NCI-H2107 treated with DMSO at 0.1 percent for 48 hours (cell line): ENCODE measurements around the gene TBL1Y.
"Not testable (repeated sequence)": the region's sequence is repeated elsewhere in the genome, so short reads cannot be mapped to it uniquely, and the experiment has no call there.

Experiments
- DNase-seq: peaks from one replicate; lab custom pipeline; 2025; ENCODE audit not compliant: unreplicated experiment; lab: John Stamatoyannopoulos, UW

The TBL1Y gene

DNA sequence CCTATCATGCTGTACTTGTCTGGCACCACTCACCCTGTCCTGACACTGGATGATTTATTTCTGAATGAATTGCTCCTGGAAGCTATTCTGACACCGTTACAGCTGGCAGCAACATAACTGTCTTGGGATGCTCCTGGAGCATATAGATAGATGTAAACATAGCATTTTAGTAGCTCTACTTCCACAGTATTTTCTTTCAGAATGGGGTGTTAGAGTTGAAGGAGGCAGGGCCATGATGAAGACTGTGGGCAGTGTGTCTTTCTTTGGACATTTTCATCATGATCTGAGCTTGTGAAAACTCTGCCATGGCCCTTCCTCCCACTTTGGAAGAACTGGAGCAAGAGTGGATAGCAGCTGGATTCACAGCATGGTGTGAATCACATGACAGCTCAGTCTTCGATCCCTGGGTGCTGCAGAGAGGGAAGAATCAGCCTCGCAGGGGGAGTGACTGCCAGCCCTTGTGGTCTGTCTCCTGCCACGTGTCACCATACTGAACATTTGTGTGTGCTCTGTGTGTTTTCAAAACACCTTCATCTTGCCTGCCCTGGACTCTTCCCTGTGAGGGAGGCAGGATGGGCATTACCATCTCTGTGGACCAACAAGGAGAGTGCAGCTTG, 61.9 kb downstream of the TBL1Y start:
- no peak for DNase-seq

- DNase-seq: no peak
Observed at GRCh38 chrY:6974971-6975370, 64.5 kb downstream of the TBL1Y start.

- no peak for DNase-seq
Observed at GRCh38 chrY:6977783-6978182, 67.3 kb downstream of the TBL1Y start.

DNA sequence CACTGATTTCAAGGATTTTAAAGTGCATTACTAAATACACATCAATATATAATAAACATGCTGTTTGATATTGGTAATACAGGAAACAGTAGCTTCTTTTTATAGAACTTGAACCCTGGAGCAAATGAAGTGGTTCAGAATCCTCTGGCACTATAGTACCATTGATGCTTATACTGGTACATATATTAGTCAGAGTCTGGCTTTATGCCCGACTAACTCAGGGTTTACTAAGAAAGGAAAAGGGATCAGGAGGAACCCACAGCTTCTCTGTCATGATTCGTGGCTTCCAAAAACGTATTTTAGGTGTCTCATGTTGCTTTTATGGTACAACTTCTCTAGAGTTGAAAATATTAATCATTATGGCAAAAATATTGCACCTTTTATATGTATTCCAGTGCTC, 72.7 kb downstream of the TBL1Y start:
- no peak for DNase-seq

DNA sequence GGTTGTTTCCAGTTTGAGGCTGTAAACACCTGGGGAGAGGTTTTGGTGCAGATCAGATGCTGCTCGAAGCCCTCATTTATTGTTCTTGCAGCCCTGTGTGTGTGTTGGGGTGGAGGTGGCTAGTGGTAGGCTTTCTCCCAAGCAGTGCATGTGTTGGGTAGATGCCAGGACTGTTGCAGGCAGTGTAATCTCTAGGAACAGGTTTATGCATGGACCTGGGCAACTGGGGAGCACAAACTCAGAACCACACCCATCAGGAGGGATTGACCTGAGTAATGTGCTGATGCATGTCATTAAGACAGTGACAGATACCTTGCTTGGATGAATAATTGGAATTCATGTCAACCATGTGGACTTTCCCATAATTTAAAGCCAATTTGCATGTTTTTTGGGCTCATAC, 77.3 kb downstream of the TBL1Y start:
- DNase-seq: no peak

GRCh38 chrY:6989886-6990620, 79.6 kb downstream of the TBL1Y start:
- no peak for DNase-seq

DNA sequence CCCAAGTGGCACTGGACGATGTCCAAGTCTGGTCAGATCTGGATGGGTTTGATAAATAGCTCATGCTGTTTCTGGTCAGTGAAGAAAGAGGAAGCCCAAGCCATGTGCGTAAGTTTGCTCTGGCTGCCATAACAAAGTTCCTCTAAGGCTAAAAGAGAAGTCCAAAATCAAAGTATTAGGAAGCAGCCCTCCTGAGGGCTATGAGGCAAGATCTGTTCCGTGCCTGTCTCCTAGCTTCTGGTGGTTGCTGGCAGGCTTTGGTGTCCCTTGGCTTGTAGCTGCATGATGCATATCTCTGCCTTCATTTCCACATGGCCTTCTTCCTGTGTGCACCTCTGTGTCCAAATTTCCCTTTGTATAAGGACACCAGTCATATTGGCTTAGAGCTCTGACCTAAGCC, 81.5 kb downstream of the TBL1Y start:
- DNase-seq: no peak

DNA sequence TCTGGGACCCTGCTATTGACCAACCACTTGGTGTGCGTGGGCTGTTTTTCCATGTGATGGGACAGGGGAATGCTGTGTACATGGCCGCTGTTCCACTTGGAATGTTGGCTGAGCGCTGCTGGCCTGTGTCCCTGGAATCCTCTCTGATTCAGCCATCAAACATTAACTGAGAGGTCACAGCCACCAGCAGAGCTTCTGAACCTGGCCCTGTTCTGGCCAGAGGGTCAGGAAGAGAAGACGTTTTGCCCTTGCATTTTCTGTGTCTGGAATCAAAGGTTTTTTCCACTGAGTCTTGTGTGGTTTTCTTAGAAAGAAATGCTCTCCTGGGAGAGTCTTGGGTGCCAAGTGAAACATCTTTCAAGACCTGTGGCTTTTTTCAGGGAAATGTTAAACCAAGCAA, 85.5 kb downstream of the TBL1Y start:
- DNase-seq: no peak

DNA sequence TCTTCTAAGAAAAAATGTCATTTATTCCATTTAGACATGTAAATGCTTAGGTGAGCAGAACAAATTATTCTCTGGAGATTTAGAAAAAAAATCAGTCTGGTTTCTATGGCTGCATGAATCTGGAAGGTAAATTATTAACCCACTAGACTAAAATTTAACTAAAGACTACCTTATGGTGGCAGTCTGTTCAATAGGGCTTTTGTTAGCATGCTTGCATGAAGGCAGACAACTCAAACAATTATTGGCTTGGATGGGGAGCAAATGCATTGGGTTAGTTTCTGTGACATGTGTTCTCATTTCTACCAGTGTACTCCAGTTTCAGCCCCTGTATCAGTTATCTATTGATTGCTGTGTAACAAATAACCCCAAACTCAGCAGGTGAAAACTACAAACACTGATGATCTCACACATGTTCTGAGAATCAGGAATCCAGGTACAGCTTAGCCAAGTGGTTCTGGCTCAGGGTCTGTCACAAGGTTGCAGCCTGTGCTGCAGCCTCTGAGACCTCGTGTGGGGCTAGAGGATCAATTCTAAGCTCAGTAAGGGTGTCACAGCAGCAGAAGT, 87.1 kb downstream of the TBL1Y start:
- no peak for DNase-seq

DNA sequence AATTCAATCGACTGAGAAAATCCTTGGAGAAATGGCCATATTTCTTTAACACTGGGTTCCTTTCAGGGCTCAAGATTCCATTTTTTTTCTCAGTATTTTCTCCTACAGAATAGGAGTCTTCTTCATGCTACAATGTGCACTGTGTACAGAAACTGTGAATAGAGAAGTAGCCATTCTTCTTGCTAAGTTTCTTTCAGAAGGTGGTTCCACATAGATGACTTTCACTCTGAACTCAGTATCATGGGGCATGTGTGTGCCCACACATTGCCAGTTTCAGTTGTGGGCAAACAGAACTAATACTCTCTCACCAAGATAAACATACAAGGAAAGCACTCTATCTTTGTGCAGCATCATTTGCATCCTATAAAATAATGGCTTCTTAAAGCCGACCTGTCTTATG, 89.4 kb downstream of the TBL1Y start:
- DNase-seq: no peak

- no peak for DNase-seq
Observed at GRCh38 chrY:7002581-7002980, 92.1 kb downstream of the TBL1Y start.

DNA sequence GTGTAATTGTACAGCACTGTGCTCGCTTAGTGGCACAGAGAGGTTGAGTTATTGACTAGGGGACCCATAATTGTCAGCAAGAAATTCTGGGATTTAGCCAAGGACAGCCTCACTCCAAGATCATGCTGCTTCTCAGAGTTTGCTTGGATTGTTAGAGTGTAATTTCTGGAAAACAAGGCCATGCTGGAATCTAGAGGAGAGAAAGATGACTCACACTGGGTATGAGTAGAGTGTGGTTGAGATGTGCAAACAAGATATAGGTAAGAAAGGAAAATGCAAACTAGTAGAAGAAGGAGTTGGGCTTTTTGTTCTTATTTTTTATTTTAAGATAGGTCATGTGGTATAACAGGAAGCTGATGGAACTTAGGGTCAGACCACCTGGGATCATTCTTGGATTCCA, 97.4 kb downstream of the TBL1Y start:
- no peak for DNase-seq

GRCh38 chrY:7008578-7009355, 98.3 kb downstream of the TBL1Y start:
- DNase-seq: no peak

GRCh38 chrY:7013051-7013450, 102.6 kb downstream of the TBL1Y start:
- DNase-seq: no peak

- no peak for DNase-seq
Observed at GRCh38 chrY:7016521-7016920, 106.0 kb downstream of the TBL1Y start.

DNA sequence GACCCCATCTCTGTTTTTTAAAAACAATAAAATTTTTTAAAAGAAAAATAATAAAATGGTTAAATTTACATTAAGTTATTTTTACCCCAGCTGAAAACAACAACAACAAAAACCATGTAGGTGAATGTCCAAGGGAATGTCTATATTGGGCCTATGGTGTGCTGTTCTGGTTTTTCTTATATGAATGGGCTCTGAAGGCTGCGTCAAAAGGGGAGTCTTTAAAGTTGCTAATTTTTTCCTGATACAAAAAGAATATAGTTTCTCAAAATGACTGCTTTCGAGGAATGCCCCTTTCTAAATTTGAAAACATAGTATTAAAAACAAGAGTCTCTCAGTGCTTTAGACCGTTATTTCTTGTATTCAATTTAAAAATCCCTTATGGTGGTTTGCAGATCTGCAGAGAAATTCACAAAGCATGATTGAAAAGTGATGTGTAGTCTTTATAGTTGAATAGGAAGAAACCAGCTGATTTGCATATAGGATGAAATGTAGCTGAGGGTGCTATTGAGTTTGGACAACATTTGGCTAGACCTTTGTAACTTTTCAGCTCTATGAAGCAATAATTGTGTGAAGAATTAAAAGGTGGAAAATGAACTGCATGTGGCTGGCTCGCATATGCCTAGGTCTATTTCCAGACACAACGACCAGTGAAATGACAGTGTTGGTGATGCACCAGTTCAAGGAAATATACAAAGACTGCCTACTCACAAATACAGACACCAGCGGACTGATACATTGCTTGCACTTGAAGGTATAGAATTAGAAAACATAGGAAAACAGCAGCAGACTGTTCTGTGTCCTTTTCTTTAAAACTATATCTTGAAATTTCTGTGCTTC, 107.0 kb downstream of the TBL1Y start:
- no peak for DNase-seq

DNA sequence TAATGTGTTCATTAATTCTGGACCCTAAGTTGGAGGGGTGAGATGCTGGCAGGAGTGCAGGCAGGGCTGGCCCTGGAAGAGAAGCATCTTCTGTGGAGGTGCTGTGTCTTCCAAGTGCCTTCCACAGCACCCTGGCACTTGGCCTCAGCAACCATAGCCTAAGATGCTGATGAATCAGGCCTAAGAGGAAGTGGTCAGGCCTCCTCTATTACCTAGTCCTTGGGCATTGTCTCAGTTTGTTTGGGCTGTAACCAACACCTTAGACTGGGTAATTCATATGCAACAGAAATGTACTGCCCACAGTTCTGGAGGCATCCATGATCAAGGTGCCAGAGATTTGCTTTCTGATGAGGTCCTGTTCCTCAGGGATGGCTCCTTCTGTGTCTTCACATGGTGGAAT, 128.5 kb downstream of the TBL1Y start:
- DNase-seq: no peak

DNA sequence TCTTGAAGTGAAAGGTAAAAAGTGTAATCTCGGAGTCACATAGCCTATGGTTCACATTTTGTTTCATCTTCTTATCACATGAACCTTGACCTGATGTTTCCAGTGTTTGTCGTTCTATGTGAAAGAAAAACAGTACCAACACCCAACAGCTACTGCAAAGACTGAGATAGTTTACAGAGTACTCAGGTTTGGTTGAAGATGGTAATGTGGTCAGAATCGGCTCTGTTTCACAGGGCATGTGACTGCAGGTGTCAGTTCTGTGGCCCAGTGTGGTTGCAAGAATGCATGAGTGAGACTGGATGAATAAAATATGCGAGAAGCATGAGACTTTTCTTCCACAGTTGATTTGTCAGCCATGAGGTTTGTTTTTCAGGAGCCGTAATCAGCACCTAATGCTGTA, 130.2 kb downstream of the TBL1Y start:
- no peak for DNase-seq

- no peak for DNase-seq
Observed at GRCh38 chrY:7041983-7042382, 131.5 kb downstream of the TBL1Y start.

DNA sequence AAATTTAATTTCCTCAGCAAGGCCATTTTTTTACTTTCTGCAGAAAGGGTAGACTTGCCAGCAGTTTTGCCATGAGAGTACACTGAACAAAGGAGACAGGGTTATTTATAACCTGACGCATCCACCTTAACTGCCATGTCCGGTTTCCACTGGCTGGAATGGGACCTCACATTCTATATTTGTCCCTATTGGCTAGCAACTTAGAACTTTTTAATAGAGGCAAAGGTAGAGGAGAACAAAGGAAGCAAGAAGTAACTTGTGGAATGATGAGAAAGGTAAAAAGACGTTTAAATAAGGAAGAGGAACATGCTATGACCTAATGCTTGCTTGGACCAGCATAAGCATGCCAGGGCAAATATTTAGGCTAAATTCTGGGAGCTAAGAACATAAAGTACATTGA, 142.0 kb downstream of the TBL1Y start:
- not testable (repeated sequence) for DNase-seq

DNA sequence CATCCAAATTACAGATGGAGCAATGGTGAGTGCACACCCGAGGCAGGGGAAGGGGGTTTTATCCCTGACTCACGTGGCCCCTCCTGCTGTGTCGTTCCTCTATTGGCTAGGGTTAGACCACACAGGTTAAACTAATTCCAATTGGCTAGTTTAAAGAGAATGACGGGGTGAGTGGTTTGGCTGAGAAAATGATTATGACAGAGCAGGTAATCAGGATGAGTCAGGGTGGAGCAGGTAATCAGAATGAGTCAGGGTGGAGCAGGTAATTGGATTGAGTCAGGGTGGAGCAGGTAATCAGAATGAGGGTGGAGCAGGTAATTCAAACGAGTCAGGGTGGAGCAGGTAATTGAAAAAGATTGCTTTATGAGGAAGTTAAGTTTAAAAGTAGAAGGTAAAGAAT, 146.4 kb downstream of the TBL1Y start:
- no peak for DNase-seq
